NCI-H526 (cell line): Measurements from ENCODE around the gene CCL2.
A peak's percentile ranks its signal among the peaks of the same experiment; 100 is the strongest.
"Not testable (repeated sequence)": the region's sequence is repeated elsewhere in the genome, so short reads cannot be mapped to it uniquely, and the experiment has no call there.

Experiments used
- DNase-seq, 2 experiments: peaks; one replicate each; lab custom pipeline; 2025; lab: John Stamatoyannopoulos, UW

CCL2 gene

GRCh38 chr17:34254651-34255380, at the start of gene CCL2:
CCL2 (plus strand) TSS chr17:34255285; CDS start chr17:34255350, 65 bp downstream.
- peak; percentile 7 to 47 for DNase-seq

- DNase-seq, result no peak
Measured at GRCh38 chr17:34205401-34205800, 49.7 kb upstream of the CCL2 start.

- no peak for DNase-seq
Measured at GRCh38 chr17:34206569-34206968, 48.5 kb upstream of the CCL2 start.

GRCh38 chr17:34207572-34207971, 47.5 kb upstream of the CCL2 start:
- DNase-seq, result no peak

- DNase-seq, result no peak
Measured at GRCh38 chr17:34218748-34219147, 36.3 kb upstream of the CCL2 start.

GRCh38 chr17:34219405-34219804, 35.7 kb upstream of the CCL2 start:
- no peak for DNase-seq

GRCh38 chr17:34220045-34220751, 34.9 kb upstream of the CCL2 start:
- no peak for DNase-seq

- no peak for DNase-seq
Measured at GRCh38 chr17:34220752-34221395, 34.2 kb upstream of the CCL2 start.

- DNase-seq, result no peak
Measured at GRCh38 chr17:34221411-34221810, 33.7 kb upstream of the CCL2 start.

- DNase-seq, result no peak
Measured at GRCh38 chr17:34222722-34223497, 32.2 kb upstream of the CCL2 start.

GRCh38 chr17:34225046-34225445, 30.0 kb upstream of the CCL2 start:
- no peak for DNase-seq

- no peak for DNase-seq
Measured at GRCh38 chr17:34226011-34226743, 28.9 kb upstream of the CCL2 start.

GRCh38 chr17:34226744-34227034, 28.4 kb upstream of the CCL2 start:
- no peak for DNase-seq

GRCh38 chr17:34227293-34227692, 27.8 kb upstream of the CCL2 start:
- not testable (repeated sequence) for DNase-seq

GRCh38 chr17:34227707-34228106, 27.4 kb upstream of the CCL2 start:
- no peak for DNase-seq

GRCh38 chr17:34228781-34229180, 26.3 kb upstream of the CCL2 start:
- DNase-seq, result no peak

- DNase-seq, result no peak
Measured at GRCh38 chr17:34230342-34230741, 24.7 kb upstream of the CCL2 start.

GRCh38 chr17:34234616-34235015, 20.5 kb upstream of the CCL2 start:
- no peak for DNase-seq

GRCh38 chr17:34235389-34236028, 19.6 kb upstream of the CCL2 start:
- DNase-seq, result no peak

- DNase-seq, result no peak
Measured at GRCh38 chr17:34236281-34236892, 18.7 kb upstream of the CCL2 start.

GRCh38 chr17:34237458-34237857, 17.6 kb upstream of the CCL2 start:
- no peak for DNase-seq
